CD4-positive, alpha-beta T cell treated with Interleukin-15 for 4 hours (primary cell): ENCODE measurements around the gene LINC01488.

Source experiments
- DNase-seq: peaks from one replicate; pipeline ENCODE4 v3.0.0-alpha.2; 2020; ENCODE audit warnings: low spot score

LINC01488 gene

GRCh38 chr11:69511358-69512055 is 30.0 kb downstream of the LINC01488 start:
- DNase-seq: no peak

- no peak for DNase-seq
These were observed 30.7 kb downstream of the LINC01488 start for GRCh38 chr11:69512136-69512535.

- no peak for DNase-seq
These were observed 31.3 kb downstream of the LINC01488 start for GRCh38 chr11:69512790-69513189.

- no peak for DNase-seq
These were observed 31.7 kb downstream of the LINC01488 start for GRCh38 chr11:69513196-69513595.

- DNase-seq: no peak
These were observed 32.3 kb downstream of the LINC01488 start for GRCh38 chr11:69513663-69514224.

GRCh38 chr11:69514771-69515170 is 33.3 kb downstream of the LINC01488 start:
- no peak for DNase-seq

GRCh38 chr11:69515271-69516245 is 34.1 kb downstream of the LINC01488 start:
- no peak for DNase-seq

GRCh38 chr11:69516526-69516925 is 35.1 kb downstream of the LINC01488 start:
- no peak for DNase-seq

GRCh38 chr11:69518081-69518950 is 36.9 kb downstream of the LINC01488 start:
- no peak for DNase-seq

- no peak for DNase-seq
These were observed 38.9 kb downstream of the LINC01488 start for GRCh38 chr11:69520186-69520916.

GRCh38 chr11:69521457-69521856 is 40.0 kb downstream of the LINC01488 start:
- no peak for DNase-seq

GRCh38 chr11:69523453-69523852 is 42.0 kb downstream of the LINC01488 start:
- no peak for DNase-seq

GRCh38 chr11:69524291-69524882 is 42.9 kb downstream of the LINC01488 start:
- no peak for DNase-seq

GRCh38 chr11:69524991-69525411 is 43.5 kb downstream of the LINC01488 start:
- no peak for DNase-seq

GRCh38 chr11:69525516-69526452 is 44.3 kb downstream of the LINC01488 start:
- no peak for DNase-seq

- DNase-seq: no peak
These were observed 45.0 kb downstream of the LINC01488 start for GRCh38 chr11:69526453-69526810.

GRCh38 chr11:69529001-69529400 is 47.5 kb downstream of the LINC01488 start:
- no peak for DNase-seq

GRCh38 chr11:69530278-69531070 is 49.0 kb downstream of the LINC01488 start:
- no peak for DNase-seq
